ENCODE data around the gene PPP2R2B.

PPP2R2B gene

DNA sequence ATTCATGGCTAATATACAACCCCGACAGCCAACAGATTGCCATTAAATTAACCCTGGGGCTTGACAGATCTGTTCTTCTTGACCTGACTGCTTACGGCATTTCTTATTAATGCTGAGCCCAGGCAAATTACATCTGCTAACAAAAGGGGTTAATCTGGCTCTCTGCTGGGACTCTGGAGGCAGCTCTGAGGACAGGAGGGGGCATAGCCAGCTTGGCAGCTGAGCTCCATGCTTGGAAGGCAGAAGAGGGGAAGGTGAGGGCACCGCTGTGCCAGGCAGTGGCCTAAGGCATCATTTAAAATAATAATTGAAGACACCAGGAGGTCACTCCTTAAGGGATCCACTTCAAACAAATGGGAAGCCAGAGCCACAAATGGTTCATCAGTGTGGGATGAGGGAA lies 236.6 kb downstream of the PPP2R2B start:
- Histone ChIP-seq H3K4me2 (no peak overlapping the region), H3K9ac (no peak overlapping the region), H3K27ac (no peak overlapping the region), H3K79me2 (ENCODE audit: insufficient read depth, low read depth) (no peaks in the 10 kb centered on the region), H4K20me1 (ENCODE audit: insufficient read depth) (no peaks in the 10 kb centered on the region), H3K27me3 (ENCODE audit: insufficient read depth, low read depth) (no peaks in the 10 kb centered on the region), H3K36me3 (ENCODE audit: insufficient read depth) (no peaks in the 10 kb centered on the region), H3K4me1 (ENCODE audit: low read depth, poor library complexity, severe bottlenecking) (no peaks in the 10 kb centered on the region), H3K4me3 (IDR thresholded peaks at IDR 0.05; ENCODE audit: insufficient read depth, low read depth, low read length) (no peak overlapping the region), H2AFZ (ENCODE audit: low read depth) (no peak overlapping the region)
- no peak for TF ChIP-seq CTCF (conservative IDR thresholded peaks at IDR 0.05; ENCODE audit: low read depth, low read length)

DNA sequence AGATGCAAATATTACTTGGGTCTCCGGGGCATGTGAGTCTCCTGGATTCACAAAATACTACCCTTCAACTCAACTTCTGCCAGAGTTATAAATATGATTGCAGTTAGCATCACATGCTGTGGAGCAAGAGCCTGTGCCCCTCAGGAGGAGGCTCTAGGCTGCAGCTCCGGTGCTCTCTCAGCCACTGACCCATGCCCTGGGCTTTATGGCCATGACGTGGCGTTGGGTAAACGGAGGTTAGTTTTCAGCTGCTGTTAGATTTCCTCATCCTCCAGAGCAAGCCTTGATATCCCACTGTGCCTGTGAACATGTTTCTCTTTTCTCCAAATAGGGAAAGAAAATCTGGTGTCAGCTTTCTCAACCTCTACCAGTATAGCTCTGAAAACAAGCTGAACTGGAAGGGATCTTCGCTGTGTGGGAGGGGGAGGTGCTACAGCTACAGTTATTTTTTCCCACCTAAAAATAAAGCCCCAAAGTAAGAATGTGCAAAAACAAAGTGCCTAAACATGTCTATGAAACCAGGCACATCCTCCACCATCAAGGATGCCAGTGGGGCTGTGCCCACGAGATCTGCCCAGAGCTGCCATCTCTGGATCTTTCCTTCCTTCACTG lies 238.2 kb downstream of the PPP2R2B start:
- H3K36me3 ChIP-seq (ENCODE audit: insufficient read depth): no peaks in the 10 kb centered on the region
- H3K79me2 ChIP-seq (ENCODE audit: insufficient read depth, low read depth): no peaks in the 10 kb centered on the region
- H3K4me3 ChIP-seq (IDR thresholded peaks at IDR 0.05; ENCODE audit: insufficient read depth, low read depth, low read length): no peak overlapping the region
- no peak overlapping the region for H2AFZ ChIP-seq (ENCODE audit: low read depth)
- H3K4me1 ChIP-seq (ENCODE audit: low read depth, poor library complexity, severe bottlenecking): no peaks in the 10 kb centered on the region
- no peak overlapping the region for H3K4me2 ChIP-seq
- H3K9ac ChIP-seq: no peak overlapping the region
- no peaks in the 10 kb centered on the region for H4K20me1 ChIP-seq (ENCODE audit: insufficient read depth)
- H3K27me3 ChIP-seq (ENCODE audit: insufficient read depth, low read depth): no peaks in the 10 kb centered on the region
- no peak for TF ChIP-seq CTCF (conservative IDR thresholded peaks at IDR 0.05; ENCODE audit: low read depth, low read length)
- no peak overlapping the region for H3K27ac ChIP-seq

GRCh38 chr5:146635443-146635842 lies 243.1 kb downstream of the PPP2R2B start:
- Histone ChIP-seq H3K79me2 (ENCODE audit: insufficient read depth, low read depth) (no peaks in the 10 kb centered on the region), H3K36me3 (ENCODE audit: insufficient read depth) (no peaks in the 10 kb centered on the region), H3K4me2 (no peak overlapping the region)

GRCh38 chr5:146633323-146633764 lies 245.2 kb downstream of the PPP2R2B start:
- Histone ChIP-seq H2AFZ (ENCODE audit: low read depth) (no peak overlapping the region), H3K27ac (no peak overlapping the region), H3K79me2 (ENCODE audit: insufficient read depth, low read depth) (no peaks in the 10 kb centered on the region), H3K36me3 (ENCODE audit: insufficient read depth) (no peaks in the 10 kb centered on the region), H3K4me2 (no peak overlapping the region), H4K20me1 (ENCODE audit: insufficient read depth) (no peaks in the 10 kb centered on the region), H3K9ac (no peak overlapping the region), H3K27me3 (ENCODE audit: insufficient read depth, low read depth) (no peaks in the 10 kb centered on the region), H3K4me3 (IDR thresholded peaks at IDR 0.05; ENCODE audit: insufficient read depth, low read depth, low read length) (no peak overlapping the region), H3K4me1 (ENCODE audit: low read depth, poor library complexity, severe bottlenecking) (peaks cover 12% of the 10 kb centered on the region)
- TF ChIP-seq CTCF (conservative IDR thresholded peaks at IDR 0.05; ENCODE audit: low read depth, low read length): no peak

More at GRCh38 chr5:146635443-146635842, 243.1 kb downstream of the PPP2R2B start:
- Histone ChIP-seq H3K4me3 (IDR thresholded peaks at IDR 0.05; ENCODE audit: insufficient read depth, low read depth, low read length) (no peak overlapping the region), H3K4me1 (ENCODE audit: low read depth, poor library complexity, severe bottlenecking) (peaks cover 2% of the 10 kb centered on the region), H2AFZ (ENCODE audit: low read depth) (no peak overlapping the region), H3K27ac (no peak overlapping the region), H3K9ac (no peak overlapping the region), H3K27me3 (ENCODE audit: insufficient read depth, low read depth) (no peaks in the 10 kb centered on the region), H4K20me1 (ENCODE audit: insufficient read depth) (no peaks in the 10 kb centered on the region)
- no peak for TF ChIP-seq CTCF (conservative IDR thresholded peaks at IDR 0.05; ENCODE audit: low read depth, low read length)
